HG02623 (cell line): ENCODE measurements around the gene SNAP29.
"Not testable (repeated sequence)": the region's sequence is repeated elsewhere in the genome, so short reads cannot be mapped to it uniquely, and the experiment has no call there.

Source experiments
- ATAC-seq: cut with Tn5 transposase; IDR thresholded peaks from one replicate; pipeline ENCODE4 v1.9.1; 2021; ENCODE audit warnings: moderate library complexity; ENCODE audit not compliant: unreplicated experiment

SNAP29 gene

DNA sequence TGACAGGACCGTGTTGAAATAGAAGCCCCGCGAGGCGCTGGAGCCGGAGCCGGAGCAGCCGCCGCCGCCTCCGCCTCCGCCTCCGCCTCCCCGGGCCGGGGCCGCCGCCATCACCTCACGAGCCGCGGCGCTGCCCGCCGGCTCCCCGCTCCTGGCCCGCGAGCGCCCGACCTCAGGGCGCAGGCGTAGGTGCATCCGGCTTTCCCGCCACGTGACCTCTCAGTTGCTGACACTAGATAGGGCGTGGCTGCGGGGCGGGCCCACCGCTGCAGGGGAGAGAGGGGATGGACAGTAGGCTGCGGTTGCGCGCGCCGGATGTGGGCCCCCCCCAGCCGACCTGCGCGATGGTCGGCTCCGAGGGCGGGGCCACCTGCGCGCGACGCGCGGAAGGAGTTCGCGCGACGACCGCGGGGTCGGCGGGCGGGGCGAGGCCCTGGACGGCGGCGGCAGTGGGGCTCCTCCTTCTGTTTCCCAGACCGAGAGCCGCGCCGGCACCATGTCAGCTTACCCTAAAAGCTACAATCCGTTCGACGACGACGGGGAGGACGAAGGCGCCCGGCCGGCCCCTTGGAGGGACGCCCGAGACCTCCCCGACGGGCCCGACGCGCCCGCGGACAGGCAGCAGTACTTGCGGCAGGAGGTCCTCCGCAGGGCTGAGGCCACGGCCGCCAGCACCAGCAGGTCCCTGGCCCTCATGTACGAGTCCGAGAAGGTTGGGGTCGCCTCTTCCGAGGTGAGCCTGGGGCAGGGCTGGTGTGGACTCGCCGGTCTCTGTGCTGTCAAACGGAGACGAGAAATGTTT, at the start of gene SNAP29, which contains the start of gene PI4KA:
Gene SNAP29, plus strand, starts transcription at position 393 of the 802 bp plus-strand sequence. Its CDS starts 104 bp downstream, at position 497.
Gene PI4KA, minus strand, starts transcription at position 197 of the 802 bp plus-strand sequence. Its CDS starts 86 bp downstream, at position 111.
- peak; percentile 85 for ATAC-seq

DNA sequence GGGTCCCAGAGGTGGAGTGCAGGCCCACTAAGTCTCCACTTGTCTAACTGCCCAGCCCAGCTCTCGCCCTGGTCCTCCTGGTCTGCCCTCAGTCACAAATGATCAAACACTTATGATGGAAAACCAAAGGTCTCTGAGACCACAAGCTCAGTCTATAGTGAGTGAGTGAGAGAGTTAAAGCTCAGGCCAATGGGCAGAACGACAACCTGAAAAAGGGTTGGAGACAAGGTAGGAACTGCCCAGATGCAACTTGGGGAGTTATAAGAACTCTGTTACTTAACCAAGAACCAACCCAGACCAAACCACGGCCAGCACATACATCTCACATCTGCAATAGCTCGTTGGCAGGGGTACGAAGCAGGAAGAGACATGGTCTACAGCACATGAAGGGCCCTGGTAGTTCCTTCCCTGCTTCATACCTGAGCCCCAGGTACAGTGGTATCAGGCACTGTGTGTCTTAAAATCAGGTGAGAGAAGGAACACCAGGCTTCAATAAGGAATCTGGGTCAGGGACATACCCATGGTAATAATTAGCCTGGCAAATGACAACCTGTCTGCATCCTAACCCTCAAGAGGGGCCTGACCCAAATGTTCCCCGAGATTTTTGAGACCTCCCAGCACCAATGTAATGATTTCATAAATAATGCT, 49.1 kb upstream of the SNAP29 start:
- no peak for ATAC-seq

DNA sequence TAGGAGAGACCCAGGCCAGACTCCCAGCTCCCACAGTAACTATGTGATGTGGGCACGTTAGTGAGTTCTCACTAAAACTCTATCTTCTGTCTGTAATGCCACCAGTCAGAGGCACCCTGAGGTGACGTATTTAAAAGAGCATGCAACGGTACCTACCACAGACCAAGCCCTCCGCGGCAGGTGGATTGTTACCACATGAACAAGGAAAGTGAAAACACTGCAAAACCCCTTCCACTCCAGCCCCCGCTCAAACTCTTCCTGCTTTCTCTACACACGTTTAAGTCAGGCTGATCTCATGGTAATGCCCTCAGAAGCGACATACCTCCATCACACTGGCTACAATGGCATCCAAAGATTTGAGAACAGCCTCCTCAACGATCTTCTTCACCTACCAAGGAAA, 48.2 kb upstream of the SNAP29 start:
- ATAC-seq = no peak

DNA sequence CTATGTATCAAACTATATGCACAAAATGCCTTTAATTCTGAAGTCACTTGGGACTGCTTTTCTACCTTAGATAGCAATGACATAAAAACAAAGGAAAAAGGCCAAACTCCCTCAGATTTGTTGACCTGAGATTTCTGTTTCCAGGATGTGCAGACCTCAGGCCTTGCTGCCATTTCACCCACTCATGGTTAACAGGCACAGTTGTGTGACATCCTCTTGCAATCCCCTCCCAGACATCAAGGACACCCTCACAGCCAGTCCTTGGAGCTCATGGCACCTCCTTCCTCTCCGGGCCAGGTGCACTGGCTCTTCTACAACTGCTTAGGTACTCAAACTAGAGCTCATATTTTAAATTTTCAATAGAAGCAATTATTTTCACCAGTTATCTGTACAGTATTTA, 47.6 kb upstream of the SNAP29 start:
- ATAC-seq = no peak

DNA sequence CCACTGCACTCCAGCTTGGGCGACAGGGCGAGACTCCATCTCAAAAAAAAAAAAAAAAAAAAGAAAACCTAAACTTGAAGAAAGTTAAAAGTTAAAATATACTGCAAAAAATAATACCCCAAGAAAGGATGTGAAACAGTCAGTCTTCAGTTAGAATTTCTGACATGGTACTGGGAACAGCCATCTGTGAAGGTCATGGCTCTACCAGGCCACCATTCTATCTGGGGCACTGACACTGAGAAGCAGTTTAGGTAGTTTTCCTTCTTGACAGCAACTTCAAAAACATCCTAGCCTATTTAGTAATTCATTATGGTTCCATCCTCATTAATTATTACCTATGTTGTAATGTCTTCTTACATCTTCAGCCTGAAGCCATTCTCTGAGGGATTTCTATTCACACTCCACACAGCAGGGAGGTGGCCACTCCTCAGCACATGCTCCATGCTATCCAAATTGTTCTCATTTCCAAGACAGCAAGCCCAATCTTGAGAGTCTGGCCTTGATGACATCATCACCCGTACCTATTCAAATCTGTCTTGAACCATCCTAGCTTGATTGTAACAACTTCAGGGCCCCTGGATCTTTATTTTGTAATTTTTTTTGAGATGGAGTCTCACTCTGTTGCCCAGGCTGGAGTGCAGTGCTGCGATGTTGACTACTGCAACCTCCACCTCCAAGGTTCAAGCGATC, 46.7 kb upstream of the SNAP29 start:
- no peak for ATAC-seq

DNA sequence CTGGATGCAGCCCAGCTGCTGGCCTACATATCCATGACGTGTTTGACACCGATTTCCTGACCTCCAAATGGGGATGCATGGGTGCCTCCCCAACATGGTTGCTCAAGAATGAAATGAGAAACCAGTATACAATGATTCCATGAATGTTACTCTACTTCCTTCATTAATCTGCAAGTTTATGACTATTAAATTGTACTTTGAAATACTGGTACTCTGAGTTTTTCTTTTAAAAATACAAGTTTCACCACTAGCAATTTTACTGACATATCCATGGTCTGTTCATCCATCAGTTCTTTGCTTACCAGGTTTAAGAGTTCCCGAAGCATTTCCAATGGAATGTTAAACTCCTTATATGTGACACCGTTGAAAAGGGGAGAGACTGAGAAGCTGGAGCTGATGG, 45.8 kb upstream of the SNAP29 start:
- no peak for ATAC-seq

DNA sequence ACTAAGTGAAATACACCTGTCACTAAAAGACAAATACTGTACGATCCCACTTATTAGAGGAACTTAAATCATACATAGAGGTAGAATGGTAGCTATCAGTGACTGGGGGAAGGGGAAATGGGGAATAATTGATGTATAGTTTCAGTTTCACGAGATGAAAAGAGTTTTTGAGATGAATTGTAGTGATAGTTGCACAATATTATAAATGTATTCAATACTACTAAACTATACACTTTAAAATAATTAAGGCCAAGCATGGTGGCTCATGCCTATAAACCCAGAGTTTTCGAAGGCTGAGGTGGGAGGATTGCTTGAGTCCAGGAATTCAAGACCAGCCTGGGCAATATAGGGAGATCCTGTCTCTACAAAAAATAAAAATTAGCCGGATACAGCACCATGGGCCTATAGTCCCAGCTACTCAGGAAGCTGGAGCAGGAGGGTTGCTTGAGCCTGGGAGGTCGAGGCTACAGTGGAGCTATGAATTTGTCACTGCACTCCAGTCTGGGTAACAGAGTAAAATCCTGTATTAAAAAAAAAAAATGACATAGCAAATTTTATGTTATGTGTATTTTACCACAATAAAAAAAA, 44.5 kb upstream of the SNAP29 start:
- no peak for ATAC-seq

DNA sequence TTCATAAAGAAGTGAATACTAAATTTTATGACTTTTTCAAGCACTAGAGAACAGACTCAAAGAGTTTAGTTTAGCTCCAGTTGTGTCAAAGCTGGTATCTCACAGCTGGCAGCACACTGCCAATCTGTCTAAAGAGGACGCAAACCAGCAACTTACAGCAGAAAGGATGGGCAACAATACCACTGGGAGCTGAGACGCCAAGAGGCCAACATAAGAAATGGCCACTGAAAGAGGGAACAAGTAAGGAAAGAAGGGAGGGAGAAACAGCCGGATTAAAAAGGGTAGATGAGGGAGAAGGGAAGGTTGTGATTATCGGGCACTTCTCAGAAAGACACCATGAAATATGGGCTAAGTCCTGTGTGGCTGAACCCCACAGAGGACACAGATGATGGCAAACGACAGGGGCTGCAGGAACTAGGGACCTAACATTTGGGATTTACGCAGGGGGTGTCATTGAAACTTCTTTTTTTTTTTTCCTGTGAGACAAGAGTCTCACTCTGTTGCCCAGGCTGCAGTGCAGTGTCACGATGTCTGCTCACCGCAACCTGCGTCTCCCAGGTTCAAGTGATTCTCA, 43.2 kb upstream of the SNAP29 start:
- no peak for ATAC-seq

DNA sequence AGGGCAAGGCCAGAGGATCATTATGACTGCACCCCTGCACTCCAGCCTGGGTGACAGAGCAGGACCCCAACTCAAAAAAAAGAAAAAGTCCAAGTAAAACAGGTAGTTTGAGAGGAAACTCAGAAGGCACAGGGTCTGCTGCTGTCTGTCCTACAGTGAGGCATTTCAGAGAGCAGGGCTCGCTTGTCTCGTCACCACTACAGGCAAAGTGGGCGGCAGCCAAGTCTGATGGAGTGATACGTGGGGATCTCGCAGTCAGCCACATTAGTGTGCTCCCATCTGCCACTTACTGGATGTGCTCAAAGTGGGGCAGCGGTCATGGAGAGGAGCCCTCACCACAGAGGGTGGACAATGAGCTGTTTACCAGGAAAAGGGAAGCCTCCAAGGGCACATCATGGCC, 42.2 kb upstream of the SNAP29 start:
- ATAC-seq = no peak

DNA sequence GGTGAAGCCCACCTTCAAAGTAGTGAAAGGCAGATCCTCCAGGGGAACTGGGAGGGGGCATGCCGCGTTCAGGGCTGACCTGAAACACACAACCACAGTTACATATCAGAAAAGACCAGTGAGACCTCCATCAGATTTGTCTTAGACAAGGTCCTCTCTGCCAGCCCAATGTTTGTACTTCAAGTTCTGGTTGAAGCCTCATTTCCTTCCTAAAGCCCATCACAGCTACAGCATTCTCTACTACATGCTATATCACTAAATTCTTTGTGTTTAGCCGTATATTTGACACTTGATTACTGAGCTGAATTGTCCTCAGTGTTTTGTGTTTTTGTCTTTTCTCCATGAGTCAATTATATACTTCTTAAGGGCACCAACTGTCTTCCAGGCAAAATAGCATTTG, 40.3 kb upstream of the SNAP29 start:
- ATAC-seq = no peak

DNA sequence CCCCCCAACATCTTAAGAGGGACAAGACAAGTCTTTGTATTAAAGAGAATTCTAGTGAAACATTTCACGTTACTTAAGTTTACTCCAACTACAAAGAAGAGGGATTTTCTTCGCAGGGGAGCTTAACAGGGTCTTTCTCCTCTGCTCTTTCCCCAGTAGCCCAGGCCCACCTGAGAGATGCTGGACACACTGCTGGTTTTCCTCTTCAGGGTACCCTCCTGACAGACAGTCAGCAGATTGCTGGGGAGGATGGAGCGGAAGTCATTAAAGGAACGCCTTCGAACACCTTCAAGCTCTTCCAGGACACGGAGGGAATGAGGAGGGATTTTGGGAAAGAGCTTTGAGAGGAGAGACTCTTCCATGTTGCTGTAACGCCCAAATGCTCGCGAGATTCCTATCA, 39.3 kb upstream of the SNAP29 start:
- no peak for ATAC-seq

DNA sequence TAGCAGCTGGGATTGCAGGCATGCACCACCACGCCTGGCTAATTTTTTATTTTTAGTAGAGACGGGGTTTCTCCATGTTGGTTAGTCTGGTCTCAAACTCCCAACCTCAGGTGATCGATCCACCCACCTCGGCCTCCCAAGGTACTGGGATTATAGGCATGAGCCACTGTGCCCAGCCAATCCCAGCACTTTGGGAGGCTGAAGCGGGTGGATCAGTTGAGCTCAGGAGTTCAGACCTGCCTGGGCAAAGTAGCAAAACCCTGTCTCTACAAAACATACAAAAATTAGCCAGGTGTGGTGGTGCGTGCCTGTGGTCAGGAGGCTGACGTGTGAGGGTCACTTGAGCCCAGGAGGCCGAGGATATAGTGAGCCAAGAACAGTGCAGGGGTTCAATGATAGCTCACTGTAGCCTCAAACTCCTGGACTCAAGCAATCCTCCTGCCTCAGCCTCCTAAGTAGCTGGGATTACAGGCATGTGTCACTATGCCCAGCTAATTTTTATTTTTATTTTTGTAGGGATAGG, 37.0 kb upstream of the SNAP29 start:
- ATAC-seq = not testable (repeated sequence)

DNA sequence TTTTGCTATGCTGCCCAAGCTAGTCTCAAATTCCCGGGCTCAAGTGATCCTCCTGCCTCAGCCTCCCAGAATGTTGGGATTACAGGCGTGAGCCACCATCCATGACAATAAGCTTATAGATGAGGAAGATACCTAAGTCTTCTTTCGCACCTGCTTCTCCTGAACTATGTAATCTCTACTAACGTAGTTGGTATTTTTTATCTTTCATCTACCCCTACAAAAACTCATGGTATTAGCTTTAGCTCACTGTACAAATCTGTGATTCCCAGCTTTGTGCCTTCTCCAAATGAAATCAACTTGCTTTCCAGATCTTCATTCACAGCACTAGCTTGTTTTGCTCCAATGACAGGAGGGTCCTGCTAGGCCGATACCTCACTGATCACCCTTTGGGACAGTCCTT, 36.6 kb upstream of the SNAP29 start:
- no peak for ATAC-seq

DNA sequence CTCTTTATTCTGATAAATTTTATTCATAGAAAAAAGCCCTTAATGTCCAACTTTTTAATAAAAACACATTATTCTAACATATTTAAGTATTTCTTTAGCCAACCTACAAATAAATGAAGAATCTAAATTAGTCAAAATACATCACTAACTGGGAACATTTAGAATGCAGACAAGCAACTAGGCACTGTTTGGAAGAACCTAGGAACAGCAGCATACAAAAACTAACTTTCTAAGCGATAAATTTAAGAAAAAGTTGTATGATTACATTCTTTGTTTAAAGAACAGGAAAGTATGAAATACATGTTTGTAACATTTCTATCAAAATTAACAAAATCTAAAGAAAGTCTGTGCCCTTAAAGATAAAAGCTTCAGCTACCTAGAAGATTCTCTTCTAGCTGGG, 35.5 kb upstream of the SNAP29 start:
- no peak for ATAC-seq

DNA sequence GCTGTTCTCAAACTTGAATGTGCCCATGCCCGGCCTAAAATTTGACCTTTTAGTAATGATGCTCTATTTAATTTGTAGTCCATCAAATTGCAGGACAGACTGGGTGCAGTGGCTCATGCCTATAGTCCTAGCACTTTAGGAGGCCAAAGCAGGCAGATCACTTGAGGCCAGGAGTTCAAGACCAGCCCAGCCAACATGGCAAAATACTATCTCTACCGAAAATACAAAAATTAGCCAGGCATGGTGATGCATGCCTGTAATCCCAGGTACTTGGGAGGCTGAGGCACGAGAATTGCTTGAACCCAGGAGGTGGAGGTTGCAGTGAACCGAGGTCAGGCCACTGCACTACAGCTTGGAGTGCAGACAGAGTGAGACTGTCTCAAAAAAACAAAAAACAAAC, 33.6 kb upstream of the SNAP29 start:
- ATAC-seq = not testable (repeated sequence)

DNA sequence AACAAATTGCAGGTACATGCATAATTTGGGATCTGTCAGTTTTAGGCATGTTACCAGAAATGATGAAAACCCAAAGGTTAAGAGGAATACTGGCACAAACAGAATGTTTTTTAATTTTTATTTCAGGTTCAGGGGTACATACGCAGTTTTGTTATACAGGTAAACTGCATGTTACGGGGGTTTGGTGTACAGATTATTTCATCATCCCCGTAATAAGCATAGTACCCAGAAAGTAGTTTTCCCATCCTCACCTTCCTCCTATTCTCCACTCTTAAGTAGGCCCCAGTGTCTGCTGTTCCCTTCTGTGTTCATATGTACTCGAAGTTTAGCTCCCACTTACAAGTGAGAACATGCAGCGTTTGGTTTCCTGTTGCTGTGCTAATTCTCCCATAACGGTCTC, 33.2 kb upstream of the SNAP29 start:
- ATAC-seq = no peak

DNA sequence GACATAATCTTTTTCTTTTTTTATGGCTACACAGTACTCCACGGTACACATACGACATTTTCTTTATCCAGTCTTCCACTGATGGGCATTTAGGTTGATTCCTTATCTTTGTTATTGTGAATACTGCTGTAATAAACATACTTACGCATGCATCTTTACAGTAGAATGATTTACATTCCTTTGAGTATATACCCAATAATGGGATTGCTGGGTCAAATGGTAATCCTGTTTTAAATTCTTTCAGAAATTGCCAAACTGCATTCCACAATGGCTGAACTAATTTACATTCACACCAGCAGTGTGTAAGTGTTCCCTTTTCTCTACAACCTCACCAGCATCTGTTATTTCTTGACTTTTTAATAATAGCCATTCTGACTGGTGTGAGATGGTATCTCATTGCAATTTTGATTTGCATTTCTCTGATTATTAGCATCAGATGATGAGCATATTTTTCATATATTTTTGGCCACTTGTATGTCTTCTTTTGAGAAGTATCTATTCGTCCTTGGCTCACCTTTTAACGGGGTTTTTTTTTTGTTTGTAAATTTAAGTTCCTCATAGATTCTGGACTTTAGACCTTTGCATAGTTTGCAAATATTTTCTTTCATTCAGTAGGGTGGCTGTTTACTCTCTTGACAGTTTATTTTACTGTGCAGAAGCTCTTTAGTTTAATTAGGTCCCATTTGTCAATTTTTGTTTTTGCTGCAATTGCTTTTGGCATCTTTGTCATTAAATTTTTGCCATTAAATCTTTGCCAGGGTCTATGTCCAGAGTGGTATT, 32.2 kb upstream of the SNAP29 start:
- ATAC-seq = not testable (repeated sequence)

DNA sequence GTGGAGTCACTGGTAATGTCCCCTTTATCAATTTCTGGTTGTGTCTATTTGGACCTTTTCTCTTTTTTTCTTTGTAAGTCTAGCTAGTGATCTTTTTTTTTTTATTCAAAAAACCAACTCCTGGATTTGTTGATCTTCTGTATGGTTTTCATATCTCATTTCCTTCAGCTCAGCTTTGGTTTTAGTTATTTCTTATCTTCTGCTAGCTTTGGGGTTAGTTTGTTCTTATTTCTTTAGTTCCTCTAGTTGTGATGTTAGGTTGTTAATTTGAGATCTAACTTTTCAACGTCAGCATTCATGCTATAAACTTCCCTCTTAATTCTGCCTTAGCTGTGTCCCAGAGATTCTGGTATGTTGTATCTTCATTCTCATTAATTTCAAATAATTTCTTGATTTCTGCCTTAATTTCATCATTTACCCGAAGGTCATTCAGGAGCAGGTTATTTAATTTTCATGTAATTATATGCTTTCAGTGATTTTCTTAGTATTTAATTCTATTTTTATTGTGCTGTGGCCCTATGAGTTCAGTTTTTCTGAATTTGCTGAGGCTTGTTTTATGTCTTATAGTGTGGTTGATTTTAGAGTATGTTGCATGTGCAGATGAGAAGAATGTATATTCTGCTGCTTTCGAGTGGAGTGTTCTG, 29.2 kb upstream of the SNAP29 start:
- no peak for ATAC-seq

DNA sequence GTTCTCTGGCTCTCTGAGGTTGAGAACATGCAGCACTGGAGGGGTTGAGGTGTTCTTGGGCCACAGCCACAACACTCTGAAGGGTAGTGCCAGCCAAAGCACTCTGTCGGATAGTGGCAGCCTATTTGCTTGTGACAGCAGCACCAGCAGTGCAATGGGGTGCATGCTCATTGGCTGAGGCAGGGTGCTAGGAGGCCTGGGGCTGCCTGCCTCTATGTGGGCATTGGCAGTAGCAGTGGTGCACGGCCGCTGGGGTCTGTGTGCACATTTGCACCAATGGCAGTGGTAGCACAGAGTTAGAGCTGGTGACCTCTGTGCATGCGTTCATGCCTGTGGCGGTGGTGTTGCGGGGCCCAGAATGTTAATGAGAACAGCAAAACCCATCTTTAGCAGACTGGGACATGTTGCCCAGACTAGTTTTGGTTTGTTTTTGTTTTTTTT, 25.6 kb upstream of the SNAP29 start:
- no peak for ATAC-seq

DNA sequence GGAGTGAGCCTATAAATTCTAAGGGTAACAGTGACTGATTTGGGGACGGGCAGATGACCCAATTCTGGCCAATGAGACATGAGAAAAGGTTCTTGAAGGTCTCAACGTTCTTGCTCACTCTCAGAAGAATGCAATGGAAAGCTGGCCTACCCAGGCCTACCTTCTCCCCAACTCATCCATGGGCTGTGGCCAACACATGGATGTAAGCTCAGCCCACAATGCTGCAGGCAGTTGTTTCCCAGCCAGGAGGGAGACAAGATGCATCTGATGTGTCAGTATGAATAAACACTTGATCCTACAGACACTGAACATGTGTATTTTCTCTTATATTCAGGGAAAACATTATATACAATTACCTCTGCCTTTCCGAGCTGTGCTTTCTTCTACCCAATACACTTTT, 24.6 kb upstream of the SNAP29 start:
- no peak for ATAC-seq
